Activated effector memory CD4-positive, alpha-beta T cell treated with Interleukin-2 at 50 U/mL for 16 hours (primary cell): Measurements from ENCODE around the gene PDLIM1.
"Not testable (repeated sequence)": the region's sequence is repeated elsewhere in the genome, so short reads cannot be mapped to it uniquely, and the experiment has no call there.

ENCODE experiments used
- DNase-seq: peaks from one replicate; pipeline ENCODE4 v3.0.0-alpha.2; 2020

Gene PDLIM1

DNA sequence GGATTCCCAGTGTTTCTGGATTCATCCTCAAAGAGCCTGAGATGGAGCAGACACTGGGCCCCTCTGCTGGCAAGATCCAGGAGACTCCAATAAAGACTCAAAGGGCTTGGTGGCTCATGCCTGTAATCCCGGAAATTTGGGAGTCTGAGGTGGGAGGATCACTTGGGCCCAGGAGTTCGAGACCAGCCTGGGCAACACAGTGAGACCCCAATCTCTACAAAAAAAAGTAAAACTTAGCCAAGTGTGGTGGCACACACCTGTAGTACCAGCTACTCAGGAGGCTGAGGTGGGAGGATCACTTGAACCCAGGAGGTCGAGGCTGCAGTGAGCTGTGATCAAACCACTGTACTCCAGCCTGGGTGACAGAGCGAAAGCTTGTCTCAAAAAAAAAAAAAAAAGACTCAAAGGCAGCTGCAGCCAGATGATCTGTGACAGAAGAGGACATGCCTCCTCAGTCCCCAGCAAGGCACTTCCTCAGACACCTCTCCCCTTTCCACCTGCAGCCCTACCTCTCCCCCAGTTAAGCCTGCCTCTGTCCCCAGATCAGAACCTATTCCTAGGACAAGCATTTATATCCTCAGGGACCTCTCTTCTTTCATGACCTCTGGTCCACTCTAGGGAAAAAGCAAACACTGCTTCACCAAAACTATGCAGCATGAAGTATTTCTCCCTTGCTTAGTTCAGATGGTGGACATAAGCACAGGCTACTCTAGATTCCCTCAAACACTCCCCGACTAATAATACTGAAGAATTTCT, 27.9 kb downstream of the PDLIM1 start:
- DNase-seq = no peak

DNA sequence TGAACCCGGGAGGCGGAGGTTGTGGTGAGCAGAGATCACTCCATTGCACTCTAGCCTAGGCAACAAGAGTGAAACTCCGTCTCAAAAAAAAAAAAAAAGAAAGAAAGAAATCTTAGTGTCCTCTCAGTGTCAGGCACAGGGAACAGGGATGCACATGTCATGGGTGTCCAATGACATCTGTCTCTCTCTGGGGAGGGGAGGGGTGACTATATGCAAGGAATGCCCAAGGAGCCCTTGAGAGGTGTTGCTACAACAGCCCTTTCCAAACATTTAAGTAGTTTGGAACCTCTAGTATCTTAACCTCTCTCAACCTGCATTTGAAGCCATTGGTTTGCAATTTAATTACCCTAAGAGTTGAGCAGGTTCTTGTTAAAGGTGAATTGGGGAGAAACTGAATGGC, 28.9 kb downstream of the PDLIM1 start:
- DNase-seq = no peak

DNA sequence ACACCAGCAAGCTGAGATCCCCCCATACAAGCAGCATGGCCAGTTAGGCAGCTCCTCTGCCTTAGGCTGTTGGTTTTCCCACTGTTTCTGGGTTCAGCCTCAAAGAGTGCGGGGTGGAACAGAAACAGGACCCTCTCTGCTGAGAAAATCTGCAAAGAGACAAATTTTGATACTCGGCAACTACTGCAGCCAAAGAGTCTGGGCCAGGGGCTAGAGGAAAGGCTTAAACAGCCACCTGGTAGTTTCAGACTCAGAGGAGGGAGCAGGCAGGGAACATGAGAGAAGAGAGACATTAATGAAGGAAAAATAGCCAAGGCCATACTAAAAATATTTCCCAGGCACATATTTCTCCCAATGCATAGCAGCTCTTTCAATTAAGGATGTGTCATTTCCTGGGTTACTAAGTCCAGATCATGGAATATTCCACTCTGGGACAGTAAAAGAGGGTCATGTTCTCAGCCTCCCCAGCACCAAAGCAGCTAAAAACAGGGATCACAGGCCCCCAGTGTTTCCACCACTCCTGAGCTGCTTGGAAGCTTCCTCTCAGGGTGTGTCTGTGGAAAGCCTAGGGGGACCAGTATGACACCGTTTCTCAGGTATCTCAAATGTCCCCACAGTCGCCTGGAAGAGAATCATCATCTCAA, 29.8 kb downstream of the PDLIM1 start:
- DNase-seq = no peak

DNA sequence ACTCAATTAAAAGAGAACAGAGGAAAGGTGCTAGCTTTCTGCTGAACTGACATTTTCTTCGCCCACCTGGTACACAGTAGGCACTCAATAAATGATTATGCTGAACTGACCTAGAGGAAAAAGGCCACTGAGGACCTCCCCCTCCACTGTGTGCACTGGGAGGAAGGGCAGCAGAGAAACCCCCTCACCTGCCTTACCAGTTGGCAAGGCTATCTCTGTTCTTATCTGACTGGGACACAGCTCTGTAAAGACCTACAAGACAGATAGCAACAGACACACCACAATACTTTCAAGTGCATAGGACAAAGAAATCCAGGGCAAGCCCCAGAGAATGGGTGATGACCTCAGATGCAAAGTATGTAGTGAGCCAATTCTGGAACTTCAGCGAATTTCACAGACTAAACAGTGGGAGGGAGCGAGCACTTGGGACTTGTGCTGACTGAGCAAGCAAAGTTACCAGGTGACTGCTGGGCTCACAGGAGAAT, 30.4 kb downstream of the PDLIM1 start:
- DNase-seq = no peak

DNA sequence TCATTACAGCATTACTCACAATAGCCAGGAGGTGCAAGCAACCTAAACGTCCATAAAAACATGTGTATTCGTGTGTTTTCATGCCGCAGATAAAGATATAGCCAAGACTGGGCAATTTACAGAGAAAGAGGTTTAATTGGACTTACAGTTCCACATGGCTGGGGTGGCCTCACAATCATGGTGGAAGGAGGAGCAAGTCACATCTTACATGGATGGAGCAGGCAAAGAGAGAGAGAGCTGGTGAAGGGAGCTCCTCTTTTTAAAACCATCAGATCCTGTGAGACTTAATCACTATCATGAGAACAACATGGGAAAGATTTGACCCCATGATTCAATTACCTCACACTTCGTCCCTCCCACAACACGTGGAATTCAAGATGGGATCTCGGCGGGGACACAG, 33.0 kb downstream of the PDLIM1 start:
- no peak for DNase-seq

DNA sequence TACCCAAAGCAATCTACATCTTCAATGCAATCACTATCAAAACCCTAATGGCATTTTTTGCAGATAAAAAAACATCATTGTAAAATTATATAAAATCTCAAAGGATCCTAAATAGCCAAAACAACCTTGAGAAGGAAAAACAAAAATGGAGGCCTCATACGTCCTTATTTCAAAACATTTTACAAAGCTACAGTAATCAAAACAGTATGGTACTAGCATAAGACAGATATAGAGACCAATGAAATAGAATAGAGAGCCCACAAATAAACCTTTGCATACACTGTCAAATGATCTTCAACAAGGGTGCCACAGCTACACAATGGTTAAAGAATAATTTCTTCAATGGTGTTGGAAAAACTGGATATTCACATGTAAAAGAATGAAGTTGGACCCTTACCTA, 34.5 kb downstream of the PDLIM1 start:
- DNase-seq = no peak

DNA sequence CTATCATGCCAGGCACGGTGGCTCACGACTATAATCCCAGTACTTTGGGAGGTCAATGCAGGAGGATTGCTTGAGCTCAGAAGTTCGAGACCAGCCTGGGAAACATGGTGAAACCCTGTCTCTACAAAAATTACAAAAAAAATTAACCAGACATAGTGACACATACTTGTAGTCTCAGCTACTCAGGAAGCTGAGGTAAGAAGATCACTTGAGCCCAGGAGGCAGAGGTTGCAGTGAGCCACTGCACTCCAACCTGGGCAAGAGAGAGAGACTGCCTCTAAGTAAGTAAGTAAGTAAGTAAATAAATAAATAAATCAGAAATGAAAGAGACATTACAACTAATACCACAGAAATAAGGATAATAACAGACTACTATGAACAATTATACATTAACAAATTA, 36.2 kb downstream of the PDLIM1 start:
- DNase-seq = no peak

DNA sequence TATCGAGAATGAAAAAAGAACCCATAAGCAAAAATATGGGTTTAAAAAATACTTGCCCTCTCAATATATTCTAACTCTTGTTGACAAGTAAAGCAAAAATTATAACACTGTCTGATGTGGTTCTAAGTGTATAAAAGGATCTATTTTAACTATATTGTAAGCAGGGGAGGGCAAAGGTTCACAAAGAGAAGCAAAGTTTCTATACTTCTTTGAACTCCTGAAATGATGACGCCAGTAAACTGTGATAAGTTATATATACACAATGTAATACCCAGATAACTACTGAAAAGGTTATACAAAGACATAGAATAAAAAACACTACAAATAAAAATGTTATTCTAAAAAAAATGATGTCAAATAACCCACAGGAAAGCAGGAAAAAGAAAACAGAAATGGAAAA, 37.1 kb downstream of the PDLIM1 start:
- DNase-seq = no peak

DNA sequence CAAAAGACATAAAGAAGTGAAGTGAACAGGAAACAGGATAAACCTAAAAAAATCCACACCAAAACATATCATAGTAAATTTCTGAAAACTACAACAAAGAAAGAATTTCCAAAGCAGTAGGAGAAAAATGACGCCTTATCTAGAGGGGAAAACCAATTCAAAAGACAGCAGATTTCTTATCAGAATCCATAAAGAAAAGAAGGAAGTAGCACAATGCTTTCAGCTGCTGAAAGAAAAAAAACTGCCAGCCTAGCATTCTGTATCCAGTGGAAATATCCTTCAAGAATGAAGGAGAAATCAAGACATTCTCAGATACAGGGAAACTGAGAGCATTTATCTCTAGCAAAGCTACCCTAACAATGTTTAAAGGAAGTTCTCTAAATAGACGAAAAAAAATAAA, 37.8 kb downstream of the PDLIM1 start:
- no peak for DNase-seq

DNA sequence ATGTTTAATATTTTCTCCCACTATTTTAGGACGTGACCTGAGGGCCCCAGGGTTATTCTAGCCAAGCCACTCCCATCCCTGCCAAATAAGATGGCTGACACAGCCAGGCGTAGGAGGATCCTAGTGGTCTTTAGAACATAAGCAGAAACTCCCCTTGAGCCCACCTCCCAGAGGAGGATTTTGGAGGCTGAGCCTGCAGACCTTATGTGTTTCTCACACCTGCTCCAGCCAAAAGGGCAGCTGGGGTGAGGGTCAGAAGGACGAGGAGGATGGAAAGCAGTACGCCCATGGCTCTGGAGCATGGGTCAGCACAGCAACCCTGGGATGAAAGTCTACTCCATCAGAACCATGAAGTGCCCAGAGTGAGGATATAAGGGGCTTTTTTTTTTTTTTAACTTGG, 39.9 kb downstream of the PDLIM1 start:
- no peak for DNase-seq

DNA sequence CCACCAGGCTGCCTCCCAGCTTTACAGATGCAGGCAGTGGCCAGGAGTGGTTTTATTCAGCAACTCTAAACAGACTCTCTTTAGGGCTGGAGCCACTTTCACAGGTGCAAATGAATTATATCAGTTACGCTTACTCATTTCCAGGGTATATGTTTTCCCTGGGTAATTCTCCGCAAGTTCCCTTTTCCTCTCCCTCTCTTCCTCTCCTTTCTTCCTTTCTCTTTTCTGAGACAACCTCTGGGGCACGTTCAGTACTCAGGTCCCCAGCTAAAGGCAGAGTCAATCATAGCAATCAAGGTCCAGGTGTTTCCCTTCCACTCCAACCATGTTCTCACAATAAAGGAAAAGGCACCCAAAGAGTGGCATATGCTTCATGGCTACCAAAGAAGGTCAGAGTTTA, 41.3 kb downstream of the PDLIM1 start:
- no peak for DNase-seq

DNA sequence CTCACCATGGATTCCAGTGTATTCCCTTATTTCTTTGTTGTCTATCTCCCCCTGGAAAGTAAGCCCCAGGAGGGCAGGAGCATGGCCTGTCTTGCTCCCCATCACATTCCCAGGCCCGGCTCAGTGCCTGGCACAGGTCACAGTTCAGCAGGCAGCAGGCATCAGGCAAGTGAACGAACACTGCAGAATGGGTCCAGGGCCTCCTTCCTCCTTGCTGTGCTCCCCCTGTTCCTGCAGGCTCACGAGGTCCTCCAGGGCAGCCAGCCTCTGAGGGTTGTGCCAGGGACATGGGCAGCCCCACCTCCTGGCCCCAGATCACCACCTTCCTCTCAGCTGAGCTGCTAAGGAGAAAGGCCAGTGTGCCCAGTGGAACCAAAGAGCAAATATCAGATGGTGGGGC, 41.8 kb downstream of the PDLIM1 start:
- no peak for DNase-seq

DNA sequence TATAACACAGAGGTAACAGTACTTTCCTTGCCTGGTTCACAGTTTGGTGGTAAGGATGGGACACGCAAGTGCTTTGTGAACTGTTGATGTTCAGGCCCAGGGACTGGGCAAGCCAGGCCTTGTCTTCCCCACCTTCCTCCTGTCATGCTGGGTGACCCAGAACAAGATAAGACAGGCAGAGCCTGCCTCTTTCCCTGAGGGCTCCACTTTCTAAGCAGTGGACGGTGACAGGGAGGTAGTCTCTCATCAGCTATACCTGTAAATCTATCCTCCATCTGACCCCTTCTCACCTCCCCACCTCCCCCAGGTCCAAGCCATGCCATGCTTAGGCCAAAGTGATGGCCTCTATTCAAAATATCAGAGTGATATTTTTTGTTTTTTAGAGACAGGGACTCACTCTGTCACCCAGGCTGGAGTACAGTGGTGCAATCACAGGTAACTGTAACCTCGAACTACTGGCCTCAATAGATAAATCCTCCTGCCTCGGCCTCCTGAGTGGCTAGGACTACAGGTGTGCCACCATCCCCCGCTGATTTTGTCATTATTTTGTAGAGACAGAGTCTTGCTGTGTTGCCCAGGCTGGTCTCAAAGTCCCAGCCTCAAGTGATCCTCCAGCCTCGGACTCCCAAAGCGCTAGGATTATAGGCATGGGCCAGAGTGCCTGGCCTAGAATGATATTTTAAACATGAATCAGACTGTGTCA, 42.8 kb downstream of the PDLIM1 start:
- DNase-seq = no peak

DNA sequence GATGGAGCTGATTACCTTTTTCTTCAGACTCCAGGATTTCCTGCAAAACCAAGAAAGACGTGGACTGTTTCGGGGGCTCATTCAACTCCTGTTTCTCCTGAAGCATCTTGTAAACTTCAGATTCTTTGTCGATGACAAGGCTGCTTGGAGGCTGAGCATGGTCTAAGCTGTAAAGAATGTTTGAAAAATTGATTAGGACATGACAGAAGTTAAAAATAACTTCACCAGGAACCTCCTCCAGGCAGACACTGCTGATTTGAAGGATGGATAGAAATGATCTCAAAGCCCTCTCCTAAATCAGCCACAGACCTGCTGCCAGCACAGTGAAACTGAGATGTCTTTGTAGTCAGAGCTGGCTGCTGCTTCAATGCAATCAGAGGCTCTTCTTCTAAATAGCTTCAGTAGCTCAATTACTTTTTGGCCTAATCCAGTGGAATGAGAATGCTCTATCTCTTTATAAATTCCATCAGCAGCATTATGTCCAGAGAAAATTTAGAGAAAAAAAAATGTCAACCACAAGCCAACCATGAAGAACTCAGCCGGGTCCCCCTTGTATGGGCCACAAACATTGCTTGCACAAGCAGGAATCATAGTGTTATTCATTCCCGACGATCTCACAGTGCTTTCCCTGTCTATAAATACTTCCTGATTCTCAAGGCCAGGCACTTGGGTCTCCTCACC, 43.5 kb downstream of the PDLIM1 start:
- no peak for DNase-seq

DNA sequence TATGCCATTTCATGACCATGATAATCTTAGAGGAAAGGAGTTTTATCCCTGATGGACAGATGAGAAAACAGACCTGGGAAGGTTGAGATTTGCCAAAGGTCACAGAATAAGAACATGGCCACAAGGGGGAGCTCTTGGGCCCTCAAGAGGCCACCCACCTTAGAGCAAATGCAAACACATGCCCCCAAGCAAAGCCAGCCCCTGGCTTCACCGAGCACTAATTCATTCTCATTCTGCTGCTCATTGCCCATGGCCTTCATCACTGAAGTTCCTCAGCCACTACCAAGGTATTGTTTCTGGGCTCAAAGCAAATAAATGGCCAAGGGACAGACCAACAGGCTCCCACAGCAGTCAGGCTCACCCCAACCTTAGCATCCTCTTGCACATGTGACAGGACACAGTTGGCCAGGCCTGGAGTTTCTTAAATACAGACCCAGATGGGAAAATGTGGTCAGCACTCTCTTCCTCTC, 44.2 kb downstream of the PDLIM1 start:
- peak; percentile 15 for DNase-seq

DNA sequence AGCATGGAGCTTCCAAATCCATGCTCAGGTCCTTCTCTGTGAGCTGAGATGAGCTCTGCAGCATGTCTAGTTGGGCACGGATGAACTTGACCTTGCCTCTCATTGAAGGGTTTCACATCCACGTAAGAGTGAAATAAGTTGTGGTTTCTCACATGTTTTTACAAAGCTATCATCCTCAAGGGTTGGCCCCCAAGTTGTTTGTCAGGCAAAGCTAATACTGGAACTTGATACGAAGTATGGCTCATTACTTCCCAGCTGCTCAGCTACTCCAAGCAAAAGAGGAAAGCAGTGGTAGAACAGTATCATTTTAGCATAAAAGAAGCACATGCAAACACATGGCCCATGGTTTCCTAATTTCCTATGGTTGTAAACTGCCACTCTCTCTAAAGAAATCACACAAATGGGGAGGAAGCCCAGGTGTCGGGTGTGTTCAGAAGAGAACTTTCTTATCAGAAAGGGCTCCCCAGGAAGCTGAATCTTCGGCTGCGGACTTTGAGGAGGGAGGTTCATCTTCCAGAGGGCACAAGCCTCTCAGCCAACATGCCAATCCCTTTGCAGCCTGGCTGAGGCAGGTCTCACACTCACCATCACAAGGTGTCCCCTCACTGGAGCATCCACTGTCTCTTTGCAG, 45.3 kb downstream of the PDLIM1 start:
- no peak for DNase-seq

DNA sequence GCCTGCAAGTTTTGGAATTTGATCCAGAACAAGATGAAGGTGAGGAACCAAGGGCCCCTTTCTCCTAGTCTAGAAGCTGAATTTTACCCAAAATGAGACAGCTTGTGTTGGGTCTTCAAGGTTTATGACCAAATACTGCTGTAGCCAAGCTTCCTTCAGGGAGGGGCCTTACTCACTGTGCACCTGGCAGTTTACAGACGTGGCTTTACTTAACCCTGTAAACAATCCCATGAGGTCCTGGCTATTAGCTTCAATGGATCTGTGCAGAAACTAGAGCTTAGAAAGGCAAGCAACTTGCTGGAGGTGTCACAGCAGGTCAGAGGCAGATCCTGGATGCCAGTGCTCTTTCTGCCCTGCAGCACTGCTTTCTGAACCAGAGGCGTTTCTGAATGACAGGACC, 46.7 kb downstream of the PDLIM1 start:
- no peak for DNase-seq

DNA sequence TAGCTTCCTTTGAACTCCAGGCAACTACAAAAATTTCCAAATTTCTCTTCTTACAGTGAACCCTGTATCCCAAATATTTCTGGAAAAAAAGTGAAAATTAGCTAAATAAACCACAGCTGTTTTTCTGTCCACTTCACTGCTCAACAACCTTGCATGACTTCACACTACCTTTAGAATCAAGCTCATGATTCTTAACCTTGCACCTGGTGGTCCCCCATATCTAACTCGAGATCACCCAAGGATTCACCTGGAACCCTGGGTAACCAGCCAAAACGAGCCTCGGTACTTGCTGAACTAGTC, 47.5 kb downstream of the PDLIM1 start:
- no peak for DNase-seq

DNA sequence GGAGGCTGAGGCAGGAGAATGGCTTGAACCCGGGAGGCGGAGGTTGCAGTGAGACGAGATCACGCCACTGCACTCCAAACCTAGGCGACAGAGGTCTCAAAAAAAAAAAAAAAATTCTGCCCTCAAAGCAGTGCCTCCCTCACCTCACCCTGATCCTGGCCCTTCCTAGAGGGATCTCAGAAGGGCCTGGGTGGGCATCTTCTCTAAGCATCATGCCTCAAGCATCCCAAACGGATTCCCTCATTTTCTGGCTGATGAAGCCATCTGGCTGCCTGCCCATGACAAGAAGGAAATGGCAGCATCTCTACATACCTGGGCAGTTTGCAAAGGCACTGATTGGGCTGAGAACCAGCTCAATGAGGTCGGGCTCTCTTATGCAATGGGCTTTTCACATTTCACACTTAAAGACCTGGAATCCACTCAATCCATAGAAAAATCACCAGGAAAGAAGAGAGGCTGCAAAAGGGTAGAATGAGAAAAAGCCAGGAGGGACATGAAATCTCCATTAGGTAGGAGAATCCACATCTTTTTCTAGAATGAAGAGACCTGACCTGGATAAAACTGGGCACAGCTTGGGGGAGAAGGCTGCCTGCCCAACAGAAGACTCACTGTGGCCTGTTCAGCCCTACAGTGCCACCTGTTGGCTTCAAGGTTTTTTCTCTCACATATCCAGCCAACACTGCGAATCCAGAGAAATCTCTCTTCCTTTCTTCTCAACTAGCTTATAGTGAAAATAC, 48.1 kb downstream of the PDLIM1 start:
- DNase-seq = no peak

DNA sequence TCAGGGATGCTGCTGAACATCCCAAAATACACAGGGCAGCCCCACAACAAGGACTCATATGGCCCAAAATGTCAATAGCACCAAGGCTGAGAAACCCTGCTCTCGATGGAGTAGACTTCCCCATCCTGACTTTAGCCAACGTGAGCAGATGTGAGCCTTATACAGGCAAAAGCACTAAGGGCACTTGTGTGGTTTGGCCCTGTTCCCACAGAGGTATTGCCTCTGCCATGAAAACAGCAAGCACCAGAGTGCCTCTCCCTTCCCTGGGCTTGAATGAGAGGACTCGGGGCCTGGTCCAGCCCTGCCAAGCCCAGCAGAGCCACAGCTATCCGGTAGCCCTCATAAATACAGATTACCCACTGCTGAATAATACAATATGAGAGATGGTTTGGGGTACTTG, 49.3 kb downstream of the PDLIM1 start:
- DNase-seq = no peak

DNA sequence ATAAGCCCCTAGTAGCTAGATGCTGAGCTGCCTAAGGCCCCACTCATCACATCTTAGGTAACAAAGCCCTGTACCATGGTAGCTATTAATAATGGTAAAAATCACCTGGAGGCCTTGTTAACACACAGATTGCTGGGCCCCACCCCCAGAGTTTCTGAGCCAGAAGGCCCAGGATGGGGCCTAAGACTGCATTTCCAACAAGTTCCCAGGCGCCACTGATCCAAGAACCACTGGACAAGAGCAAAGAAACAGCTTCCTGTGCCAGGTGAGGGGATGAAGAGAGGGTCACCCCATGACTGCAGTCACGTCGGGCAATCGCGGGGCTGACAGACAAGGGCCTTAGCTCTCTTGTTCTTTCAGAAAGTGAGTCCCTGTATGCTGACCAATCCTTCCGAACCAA, 50.0 kb downstream of the PDLIM1 start:
- no peak for DNase-seq

DNA sequence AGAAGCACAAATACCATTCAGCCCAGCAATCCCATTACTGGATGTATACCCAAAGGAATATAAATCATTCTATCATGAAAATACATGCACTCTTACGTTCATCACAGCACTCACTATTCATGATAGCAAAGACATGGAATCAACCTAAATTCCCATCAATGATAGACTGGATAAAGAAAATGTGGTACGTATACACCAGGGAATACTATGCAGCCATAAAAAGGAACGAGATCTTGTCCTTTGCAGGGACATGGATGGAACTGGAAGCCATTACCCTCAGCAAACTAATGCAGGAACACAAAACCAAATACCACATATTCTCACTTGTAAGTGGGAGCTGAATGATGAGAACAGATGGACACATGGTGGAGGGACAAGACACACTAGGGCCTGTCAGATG, 50.7 kb downstream of the PDLIM1 start:
- not testable (repeated sequence) for DNase-seq
